HG03457 (cell line): ENCODE data around the gene FUS.

Experiments
- ATAC-seq: cut with Tn5 transposase; IDR thresholded peaks from one replicate; pipeline ENCODE4 v1.9.1; 2021; ENCODE audit warnings: moderate number of reproducible peaks; ENCODE audit not compliant: unreplicated experiment

FUS gene

GRCh38 chr16:31200821-31201568, 21.1 kb downstream of the FUS start:
- no peak for ATAC-seq

GRCh38 chr16:31201582-31202413, 21.9 kb downstream of the FUS start:
- ATAC-seq: no peak

- no peak for ATAC-seq
Observed at GRCh38 chr16:31202414-31203375, 22.8 kb downstream of the FUS start, which contains the start of gene PYCARD. Gene PYCARD (minus strand): TSS chr16:31202760. CDS start chr16:31202690, 70 bp downstream.

GRCh38 chr16:31204871-31205666, 25.1 kb downstream of the FUS start:
- no peak for ATAC-seq

GRCh38 chr16:31206776-31207175, 26.8 kb downstream of the FUS start:
- ATAC-seq: no peak

GRCh38 chr16:31213342-31213741, 33.4 kb downstream of the FUS start:
- ATAC-seq: no peak

- no peak for ATAC-seq
Observed at GRCh38 chr16:31213877-31214707, 34.2 kb downstream of the FUS start, which contains the start of gene TRIM72. Gene TRIM72 (plus strand): TSS chr16:31214119. CDS start chr16:31214739, 620 bp downstream.

- ATAC-seq: no peak
Observed at GRCh38 chr16:31214708-31215286, 34.9 kb downstream of the FUS start.

GRCh38 chr16:31215287-31216162, 35.6 kb downstream of the FUS start:
- ATAC-seq: no peak

- ATAC-seq: no peak
Observed at GRCh38 chr16:31216422-31217135, 36.6 kb downstream of the FUS start, which contains the start of gene PYDC1. Gene PYDC1 (minus strand): TSS chr16:31217135. CDS start chr16:31217028, 107 bp downstream.

GRCh38 chr16:31217136-31217530, 37.2 kb downstream of the FUS start:
- no peak for ATAC-seq

GRCh38 chr16:31219154-31219741, 39.3 kb downstream of the FUS start:
- no peak for ATAC-seq

- ATAC-seq: no peak
Observed at GRCh38 chr16:31221357-31222160, 41.6 kb downstream of the FUS start.

GRCh38 chr16:31223044-31223443, 43.1 kb downstream of the FUS start:
- ATAC-seq: no peak

GRCh38 chr16:31224092-31224955, 44.4 kb downstream of the FUS start:
- ATAC-seq: no peak
